Hematopoietic multipotent progenitor cell treated with erythropoietin and hydrocortisone succinate and interleukin-3 and kit ligand, for 8 days (in vitro differentiated cells): ENCODE results near the gene NUDT4.
"Not testable (repeated sequence)": the region's sequence is repeated elsewhere in the genome, so short reads cannot be mapped to it uniquely, and the experiment has no call there.

Source experiments
- DNase-seq: peaks from one replicate; pipeline ENCODE4 v3.0.0-alpha.2; 2015

The NUDT4 gene

DNA sequence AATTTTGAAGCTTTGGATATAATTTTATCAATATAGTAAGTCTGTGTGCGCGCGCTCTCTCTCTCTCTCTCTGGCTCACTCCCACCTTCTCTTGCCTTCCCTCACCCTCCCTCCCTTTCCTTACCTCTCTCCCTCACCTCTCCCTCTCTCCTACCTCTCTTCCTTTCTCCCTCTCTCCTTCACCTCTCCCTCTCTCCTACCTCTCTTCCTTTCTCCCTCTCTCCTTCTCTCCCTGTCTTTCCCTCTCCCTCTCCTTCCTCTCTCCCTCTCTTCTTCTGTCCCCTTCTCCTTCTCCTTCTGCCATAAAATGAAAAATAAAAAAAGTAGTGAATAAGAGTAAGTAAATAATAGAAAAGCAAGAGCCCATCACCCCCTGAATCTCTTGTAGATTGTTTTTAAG lies 9.0 kb upstream of the NUDT4 start:
- no peak for DNase-seq

DNA sequence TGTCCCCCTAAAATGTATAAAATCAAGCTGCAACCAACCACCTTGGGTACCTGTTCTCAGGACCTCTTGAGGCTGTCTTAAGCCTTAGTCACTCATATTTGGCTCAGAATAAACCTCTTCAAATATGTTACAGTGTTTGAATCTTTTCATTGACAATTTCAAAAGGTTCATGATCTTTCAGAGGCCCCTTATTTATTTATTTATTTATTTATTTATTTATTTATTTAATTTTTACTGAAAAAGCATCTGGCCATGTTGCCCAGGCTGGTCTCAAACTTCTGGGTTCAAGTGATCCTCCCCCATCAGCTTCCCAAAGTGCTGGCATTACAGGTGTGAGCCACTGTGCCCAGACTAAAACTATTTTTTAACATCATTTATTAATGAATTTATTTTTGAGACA lies 8.2 kb upstream of the NUDT4 start:
- no peak for DNase-seq

- no peak for DNase-seq
Observed at GRCh38 chr12:93370947-93371346, 6.8 kb upstream of the NUDT4 start.

DNA sequence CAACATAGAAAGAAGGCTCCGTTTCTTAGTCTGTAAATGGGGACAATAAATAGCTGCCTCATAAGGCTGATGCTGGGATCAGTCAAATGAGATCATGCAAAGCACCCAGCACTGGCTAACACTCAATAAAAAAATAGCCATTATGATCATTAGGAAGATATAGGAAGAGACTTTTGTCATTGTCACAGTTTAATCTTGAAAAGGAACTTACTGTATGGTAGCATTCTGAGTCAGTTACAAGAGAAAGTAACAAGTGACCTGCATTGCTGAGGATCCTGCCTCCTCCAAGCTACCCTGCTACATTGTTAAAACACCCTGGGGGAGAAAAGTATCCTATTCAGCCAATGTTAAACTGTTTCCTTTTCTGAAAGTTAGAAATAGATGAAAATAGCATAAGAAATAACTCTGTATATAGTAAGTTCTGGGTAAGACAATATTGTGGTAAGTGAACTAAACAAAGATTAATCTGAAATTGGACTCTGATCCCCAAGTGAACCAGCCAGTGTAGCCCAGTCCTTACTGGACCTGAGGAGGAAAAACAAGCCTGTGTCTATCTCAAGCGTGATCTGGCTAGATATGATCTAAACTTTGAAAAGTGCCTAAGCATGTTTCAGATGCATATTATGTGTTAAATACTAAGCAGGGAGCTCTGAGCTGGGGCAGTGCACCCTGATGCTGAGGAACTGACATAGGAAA lies 3.6 kb upstream of the NUDT4 start:
- peak; percentile 52 for DNase-seq

GRCh38 chr12:93375906-93376305 lies 1.8 kb upstream of the NUDT4 start:
- no peak for DNase-seq

GRCh38 chr12:93376436-93377251 lies 1.1 kb upstream of the NUDT4 start:
- peak; percentile 59 for DNase-seq

DNA sequence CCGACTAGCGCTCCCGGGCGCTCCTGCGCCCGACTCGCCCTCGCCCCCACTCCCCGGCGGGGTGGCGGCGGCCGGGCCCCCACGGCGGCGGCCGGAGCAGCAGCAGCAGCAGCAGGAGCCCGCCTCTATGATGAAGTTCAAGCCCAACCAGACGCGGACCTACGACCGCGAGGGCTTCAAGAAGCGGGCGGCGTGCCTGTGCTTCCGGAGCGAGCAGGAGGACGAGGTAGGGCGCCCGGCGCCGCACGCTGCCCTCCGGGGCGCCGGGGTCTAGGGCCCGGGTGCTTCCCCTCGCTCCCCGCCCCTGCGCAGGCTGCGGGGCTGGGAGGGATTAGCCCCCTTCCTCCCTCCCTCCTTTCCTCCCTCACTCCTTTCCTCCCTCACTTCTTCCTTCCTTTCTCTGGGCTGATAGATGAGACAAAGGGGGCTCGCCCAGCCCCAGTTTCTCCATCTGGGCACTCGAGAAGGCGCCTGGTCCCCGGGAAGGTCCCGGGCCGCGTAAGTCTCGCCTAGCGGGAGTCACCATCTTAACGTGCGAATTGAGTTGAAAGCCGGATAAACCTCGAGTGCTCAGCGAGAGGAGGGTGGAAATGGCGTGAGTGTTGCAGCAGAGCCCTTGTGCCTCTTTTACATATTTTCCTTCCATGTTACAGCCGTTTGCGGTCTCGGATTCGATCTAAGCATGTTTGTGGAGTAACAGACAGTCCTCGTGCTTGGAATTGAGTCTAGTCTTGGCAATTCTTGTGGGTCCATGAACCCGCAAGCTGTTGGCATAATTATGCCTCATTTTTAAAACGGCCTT lies 672 bp downstream of the NUDT4 start:
- DNase-seq: peak; percentile 66

DNA sequence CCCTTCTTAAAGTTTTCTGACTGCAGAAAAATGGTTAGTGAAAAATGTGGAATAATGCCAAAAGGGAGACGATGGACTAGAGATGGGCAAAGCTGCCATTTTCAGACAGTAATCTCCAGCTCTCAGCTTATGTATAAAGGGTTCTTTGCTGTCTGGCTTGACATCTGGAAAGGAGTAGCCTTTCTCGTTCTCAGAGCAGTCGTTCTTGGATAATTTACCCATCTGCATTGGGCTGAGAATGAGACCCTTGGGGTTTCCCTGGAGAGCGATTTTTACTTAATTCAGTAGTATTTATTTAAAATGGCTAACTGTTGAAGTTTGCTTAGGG lies 1.2 kb downstream of the NUDT4 start:
- no peak for DNase-seq

DNA sequence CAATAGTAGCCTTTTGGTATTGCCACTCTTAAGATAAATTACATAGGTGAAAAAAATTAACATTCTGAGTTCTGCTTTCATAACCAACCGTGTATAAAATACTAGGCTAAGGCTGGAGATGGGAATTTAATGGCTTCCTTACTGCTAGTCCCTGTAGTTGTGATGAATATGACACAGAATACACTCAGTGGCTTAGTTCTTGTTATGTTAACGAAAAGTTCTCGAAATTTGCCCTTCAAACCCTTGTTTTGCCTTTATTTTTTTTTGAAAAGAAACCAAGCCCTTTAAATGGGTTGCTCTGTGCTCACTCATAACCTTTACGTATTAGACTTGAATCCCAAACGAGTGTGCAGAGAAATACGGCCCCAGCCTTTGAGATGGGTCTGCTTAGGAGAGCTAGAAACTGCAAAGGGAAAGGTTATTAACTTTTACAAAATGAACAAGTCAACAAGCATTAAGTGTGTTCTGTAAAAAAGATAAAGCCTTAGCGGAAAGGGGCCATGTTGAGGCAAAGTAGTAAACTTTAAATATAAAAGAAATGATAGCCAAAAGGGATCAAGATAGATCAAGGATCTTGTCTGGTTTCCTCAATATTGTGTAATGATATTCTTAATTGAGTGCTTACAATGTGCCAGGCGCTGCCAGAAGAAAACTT lies 1.7 kb downstream of the NUDT4 start:
- peak; percentile 42 for DNase-seq

- no peak for DNase-seq
Observed at GRCh38 chr12:93379981-93380361, 2.2 kb downstream of the NUDT4 start.

DNA sequence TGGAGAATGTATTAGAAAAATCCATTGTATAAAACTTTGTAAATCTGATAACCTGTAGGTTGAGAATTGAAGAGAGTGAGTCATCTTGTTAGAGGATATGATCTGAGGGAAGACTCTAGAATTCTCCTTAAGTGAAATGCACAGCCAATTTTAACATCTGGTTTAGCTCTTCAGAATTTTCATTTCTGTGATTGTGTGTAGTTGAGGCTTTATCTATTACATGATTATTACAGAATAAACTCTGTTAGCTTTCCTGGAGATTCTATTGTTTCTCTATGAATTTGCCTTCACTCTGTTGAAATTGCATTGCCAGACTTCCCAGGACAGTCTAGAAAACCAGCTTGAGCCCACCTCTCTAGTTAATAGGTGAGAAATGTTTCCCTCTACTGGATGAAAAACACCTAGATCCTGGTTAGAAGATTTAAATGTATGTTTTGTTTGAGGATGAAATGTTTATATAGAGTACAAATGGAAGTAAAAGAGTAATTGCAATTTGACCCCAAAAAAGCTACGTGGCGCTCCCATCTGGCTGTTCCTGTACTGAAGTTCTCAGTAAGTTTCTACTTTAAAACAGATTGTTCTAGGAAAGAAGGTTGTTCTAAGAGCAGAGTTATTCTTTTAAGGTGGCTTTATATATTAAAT lies 2.9 kb downstream of the NUDT4 start:
- DNase-seq: peak; percentile 55

DNA sequence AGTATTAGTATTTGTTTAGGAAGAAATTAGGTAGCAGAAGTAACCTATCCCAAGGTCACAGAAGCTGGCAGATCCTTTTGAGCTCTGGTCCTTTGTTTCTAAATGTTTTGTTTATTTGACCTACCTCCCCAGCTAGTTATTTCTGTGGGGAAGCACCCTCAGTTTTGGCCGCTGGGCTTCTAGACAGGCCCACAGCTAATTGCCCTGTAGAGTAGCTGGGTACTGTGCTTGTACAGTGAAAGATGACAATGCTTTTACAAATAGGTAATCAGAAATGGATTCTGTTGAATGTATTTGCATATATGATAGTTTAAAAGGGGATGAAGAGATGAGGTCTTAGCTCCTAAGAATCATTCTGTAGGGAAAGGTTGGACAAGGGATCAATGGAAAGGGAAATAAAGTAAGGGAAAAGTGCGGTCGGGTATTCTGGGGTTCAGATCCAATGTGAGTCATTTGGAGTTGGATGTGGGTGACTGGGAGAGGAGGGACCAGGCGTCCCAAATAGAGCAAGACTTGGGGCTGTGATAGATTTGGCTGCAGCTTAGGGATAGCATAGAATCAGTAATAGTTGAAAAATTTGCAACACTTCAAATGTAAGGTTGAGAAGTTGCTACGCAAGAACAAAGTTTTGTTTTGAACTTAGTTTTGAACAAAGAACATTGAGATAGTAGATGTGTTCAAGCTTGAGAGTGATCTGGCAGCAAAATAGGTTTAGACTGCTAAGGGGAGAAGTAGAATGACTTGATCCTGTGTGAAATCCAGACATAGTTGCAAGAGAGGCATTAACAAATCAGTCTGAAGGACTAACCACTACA lies 3.6 kb downstream of the NUDT4 start:
- no peak for DNase-seq

DNA sequence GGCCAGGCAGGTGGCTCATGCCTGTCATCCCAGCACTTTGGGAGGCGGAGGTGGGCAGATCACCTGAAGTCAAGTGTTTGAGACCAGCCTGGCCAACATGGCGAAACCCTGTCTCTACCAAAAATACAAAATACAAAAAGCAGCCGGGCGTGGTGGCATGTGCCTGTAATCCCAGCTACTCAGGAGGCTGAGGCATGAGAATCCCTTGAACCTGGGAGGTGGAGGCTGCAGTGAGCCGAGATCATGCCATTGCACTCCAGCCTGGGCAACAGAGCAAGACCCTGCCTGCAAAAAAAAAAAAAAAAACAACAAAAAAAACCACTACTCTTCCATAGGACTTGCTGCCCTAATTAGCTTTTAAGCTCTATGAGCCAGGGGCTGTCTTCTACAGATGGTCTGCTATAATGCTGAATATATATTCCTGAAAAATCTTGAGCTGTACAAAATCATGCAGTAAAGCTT lies 4.3 kb downstream of the NUDT4 start:
- DNase-seq: not testable (repeated sequence)

DNA sequence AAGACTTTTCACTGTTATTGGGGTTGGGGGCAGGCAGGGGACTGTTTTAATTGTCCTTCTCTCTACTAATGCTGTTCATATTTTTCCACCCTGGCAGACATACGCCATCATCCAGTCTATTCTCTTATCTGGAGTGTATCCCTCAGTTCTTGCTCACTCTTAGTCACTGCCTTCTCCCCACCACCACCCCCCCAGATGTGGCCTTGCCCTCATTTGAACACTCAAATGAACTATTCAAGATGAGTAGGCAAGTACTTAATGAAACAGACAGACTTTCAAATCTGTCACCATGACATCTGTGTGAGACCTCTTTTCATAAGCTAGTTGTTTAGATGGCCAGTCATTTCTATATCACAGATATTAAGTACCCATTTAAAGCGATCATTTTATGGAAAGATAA lies 10.1 kb downstream of the NUDT4 start:
- peak; percentile 45 for DNase-seq

- DNase-seq: no peak
Observed at GRCh38 chr12:93390031-93390430, 12.3 kb downstream of the NUDT4 start.

- DNase-seq: no peak
Observed at GRCh38 chr12:93390549-93391297, 13.0 kb downstream of the NUDT4 start.

GRCh38 chr12:93393425-93393824 lies 15.7 kb downstream of the NUDT4 start:
- DNase-seq: no peak

DNA sequence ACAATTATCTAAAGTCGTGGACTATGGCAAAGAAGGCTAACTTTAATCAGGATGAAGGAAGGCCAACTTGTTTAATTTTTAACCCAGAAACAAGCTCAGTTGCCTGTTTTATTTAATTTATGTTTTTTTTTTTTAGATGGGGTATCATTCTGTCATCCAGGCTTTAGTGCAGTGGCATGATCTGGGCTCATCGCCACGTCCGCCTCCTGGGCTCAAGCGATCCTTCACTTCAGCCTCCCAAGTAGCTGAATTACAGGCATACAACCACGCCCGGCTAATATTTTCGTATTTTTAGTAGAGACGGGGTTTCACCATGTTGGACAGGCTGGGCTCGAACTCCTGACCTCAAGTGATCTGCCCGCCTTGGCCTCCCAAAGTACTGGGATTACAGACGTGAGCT lies 19.7 kb downstream of the NUDT4 start:
- DNase-seq: no peak

DNA sequence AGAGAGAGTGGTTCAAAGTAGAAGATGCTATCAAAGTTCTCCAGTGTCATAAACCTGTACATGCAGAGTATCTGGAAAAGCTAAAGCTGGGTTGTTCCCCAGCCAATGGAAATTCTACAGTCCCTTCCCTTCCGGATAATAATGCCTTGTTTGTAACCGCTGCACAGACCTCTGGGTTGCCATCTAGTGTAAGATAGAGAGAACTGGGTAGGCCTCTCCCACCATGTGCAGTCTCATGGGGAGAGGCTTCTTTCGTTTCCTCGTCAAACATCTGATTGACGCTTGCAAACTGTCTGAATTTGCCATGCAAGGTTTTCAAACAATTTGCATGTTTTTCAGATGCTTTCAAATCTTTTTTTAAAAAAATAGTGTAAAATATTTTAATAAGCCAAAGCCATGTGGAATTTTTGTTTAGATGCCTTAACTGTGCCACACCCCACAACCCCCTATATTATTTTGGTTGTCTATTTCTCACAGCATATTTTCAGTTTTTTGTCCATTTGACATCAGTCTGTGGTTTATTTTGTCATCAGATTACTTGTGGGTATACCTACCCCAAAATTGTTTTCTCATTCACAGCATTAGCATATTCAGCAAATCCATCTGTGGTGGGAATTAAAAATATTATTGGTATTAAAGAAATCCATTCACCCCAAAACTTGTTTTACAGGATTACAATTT lies 21.6 kb downstream of the NUDT4 start:
- DNase-seq: not testable (repeated sequence)
